A549 (cell line): ENCODE measurements around the gene PRKCD.

Source experiments
- CHD4 ChIP-seq: fragments of 200-600 bp; sonication (generic); IDR thresholded peaks from 2 replicates; pipeline ENCODE4 v1.6.1; 2016; ENCODE audit warnings: antibody characterized with exemption, mild to moderate bottlenecking, borderline replicate concordance
- E2F6 ChIP-seq: IDR thresholded peaks from 2 replicates; pipeline ENCODE4 v1.6.1; 2012; ENCODE audit warnings: low read depth, borderline replicate concordance
- HDAC2 ChIP-seq: fragments of 200-600 bp; sonication (generic); IDR thresholded peaks from 2 replicates; pipeline ENCODE4 v1.6.1; 2016
- HEYL ChIP-seq: fragments of 250-450 bp; sonication (Bioruptor Pico); IDR thresholded peaks from 2 replicates; pipeline ENCODE4 v1.8.0; 2021; ENCODE audit warnings: mild to moderate bottlenecking, moderate library complexity
- RAD21 ChIP-seq, 2 experiments: fragments of >200 bp in 1 of 2; sonication (Bioruptor Twin) in 1 of 2; formaldehyde crosslinking in 1 of 2; IDR thresholded peaks in 1 of 2; conservative IDR thresholded peaks in 1 of 2; 2 replicates in 1 of 2; 3 replicates in 1 of 2; pipeline ENCODE4 v1.6.1; 2012 to 2018; ENCODE audit warnings: inconsistent platforms in 1 of 2
- SREBF2 ChIP-seq: fragments of 450-650 bp; IDR thresholded peaks from 2 replicates; pipeline ENCODE4 v1.6.1; 2014; ENCODE audit warnings: mild to moderate bottlenecking, moderate library complexity
- TF ChIP-seq, protein P1 (sequence below): fragments of 450-650 bp; IDR thresholded peaks from 2 replicates; pipeline ENCODE4 v1.6.1; 2014; ENCODE audit warnings: antibody characterized with exemption
- TF ChIP-seq, protein P2 (sequence below): fragments of >200 bp; sonication (Bioruptor Twin); formaldehyde crosslinking; IDR thresholded peaks from 3 replicates; pipeline ENCODE4 v1.5.1; 2016

DNA sequence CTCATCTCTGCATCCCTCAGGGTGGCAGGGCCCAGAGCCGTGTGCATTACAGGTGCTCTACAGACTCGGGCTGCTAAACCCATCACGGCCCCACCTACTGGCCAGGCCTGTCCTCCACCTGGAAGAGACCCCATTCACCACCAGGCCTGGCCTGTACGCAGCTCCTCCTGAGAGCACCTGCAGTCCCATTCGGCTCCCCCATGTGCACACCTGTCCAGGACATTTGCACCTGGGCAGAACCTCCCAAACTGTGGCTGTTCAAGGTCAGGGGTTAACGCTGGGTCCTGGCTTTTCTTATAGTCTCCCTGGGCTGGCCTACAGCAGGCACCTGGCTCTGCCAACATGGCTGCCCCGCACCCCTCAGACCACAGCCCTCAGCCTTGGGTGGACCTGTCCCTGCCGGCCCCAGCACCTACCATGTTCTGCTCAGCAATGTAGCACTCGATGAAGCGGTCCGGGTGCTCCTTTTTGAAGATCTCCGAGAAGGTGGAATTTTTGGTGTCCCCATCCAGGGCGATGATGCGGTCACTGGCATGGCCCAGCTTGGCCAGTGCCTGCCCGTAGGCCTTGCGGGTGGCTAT, 69.1 kb downstream of the PRKCD start:
- TF ChIP-seq SREBF2, result no peak
- no peak for TF ChIP-seq HDAC2
- TF ChIP-seq, protein P1, sequence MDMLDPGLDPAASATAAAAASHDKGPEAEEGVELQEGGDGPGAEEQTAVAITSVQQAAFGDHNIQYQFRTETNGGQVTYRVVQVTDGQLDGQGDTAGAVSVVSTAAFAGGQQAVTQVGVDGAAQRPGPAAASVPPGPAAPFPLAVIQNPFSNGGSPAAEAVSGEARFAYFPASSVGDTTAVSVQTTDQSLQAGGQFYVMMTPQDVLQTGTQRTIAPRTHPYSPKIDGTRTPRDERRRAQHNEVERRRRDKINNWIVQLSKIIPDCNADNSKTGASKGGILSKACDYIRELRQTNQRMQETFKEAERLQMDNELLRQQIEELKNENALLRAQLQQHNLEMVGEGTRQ, result no peak
- TF ChIP-seq, protein P2, sequence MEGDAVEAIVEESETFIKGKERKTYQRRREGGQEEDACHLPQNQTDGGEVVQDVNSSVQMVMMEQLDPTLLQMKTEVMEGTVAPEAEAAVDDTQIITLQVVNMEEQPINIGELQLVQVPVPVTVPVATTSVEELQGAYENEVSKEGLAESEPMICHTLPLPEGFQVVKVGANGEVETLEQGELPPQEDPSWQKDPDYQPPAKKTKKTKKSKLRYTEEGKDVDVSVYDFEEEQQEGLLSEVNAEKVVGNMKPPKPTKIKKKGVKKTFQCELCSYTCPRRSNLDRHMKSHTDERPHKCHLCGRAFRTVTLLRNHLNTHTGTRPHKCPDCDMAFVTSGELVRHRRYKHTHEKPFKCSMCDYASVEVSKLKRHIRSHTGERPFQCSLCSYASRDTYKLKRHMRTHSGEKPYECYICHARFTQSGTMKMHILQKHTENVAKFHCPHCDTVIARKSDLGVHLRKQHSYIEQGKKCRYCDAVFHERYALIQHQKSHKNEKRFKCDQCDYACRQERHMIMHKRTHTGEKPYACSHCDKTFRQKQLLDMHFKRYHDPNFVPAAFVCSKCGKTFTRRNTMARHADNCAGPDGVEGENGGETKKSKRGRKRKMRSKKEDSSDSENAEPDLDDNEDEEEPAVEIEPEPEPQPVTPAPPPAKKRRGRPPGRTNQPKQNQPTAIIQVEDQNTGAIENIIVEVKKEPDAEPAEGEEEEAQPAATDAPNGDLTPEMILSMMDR, result no peak
- TF ChIP-seq HEYL (CRISPR knock-in tag), result no peak
- no peak for TF ChIP-seq CHD4
- no peak for TF ChIP-seq E2F6
- TF ChIP-seq RAD21 (conservative IDR thresholded peaks at IDR 0.05 in 1 of 2, IDR thresholded peaks at IDR 0.05 in 1 of 2), result no peak
